Body of pancreas (tissue), 4 donors: ENCODE data around the gene USP48.

Source experiments
- CTCF ChIP-seq, 7 experiments: fragments of 450-650 bp in 4 of 7; fragments of 200-600 bp in 3 of 7; sonication (generic) in 3 of 7; IDR thresholded peaks; one replicate each; pipeline ENCODE4 v1.5.1; 2016 to 2019; ENCODE audit warnings: antibody characterized with exemption in 7 of 7
- POLR2A ChIP-seq, 3 donors: fragments of 450-650 bp; IDR thresholded peaks; one replicate each; pipeline ENCODE4 v1.6.1; 2016; ENCODE audit warnings: antibody characterized with exemption in 3 of 3, mild to moderate bottlenecking in 2 of 3

GRCh38 chr1:21638531-21639341, 144.2 kb downstream of the USP48 start:
- TF ChIP-seq POLR2A (IDR thresholded peaks at IDR 0.05): peak in 2 of 3 donors; percentile 45 to 48
- TF ChIP-seq CTCF (IDR thresholded peaks at IDR 0.05): no peak
